GM10847 (cell line): ENCODE results near the gene KLK2.

Experiments used
- POLR2A ChIP-seq: IDR thresholded peaks from 2 replicates; pipeline ENCODE4 v1.6.1; 2011; ENCODE audit not compliant: insufficient read length; ENCODE audit errors: extremely low read depth

Gene KLK2

DNA sequence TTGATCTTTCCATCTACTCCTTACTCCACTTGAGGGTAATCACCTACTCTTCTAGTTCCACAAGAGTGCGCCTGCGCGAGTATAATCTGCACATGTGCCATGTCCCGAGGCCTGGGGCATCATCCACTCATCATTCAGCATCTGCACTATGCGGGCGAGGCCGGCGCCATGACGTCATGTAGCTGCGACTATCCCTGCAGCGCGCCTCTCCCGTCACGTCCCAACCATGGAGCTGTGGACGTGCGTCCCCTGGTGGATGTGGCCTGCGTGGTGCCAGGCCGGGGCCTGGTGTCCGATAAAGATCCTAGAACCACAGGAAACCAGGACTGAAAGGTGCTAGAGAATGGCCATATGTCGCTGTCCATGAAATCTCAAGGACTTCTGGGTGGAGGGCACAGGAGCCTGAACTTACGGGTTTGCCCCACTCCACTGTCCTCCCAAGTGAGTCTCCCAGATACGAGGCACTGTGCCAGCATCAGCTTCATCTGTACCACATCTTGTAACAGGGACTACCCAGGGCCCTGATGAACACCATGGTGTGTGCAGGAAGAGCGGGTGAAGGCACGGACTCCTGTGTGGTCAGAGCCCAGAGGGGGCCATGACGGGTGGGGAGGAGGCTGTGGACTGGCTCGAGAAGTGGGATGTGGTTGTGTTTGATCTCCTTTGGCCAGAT is 2.7 kb upstream of the KLK2 start:
- no peak for TF ChIP-seq POLR2A

DNA sequence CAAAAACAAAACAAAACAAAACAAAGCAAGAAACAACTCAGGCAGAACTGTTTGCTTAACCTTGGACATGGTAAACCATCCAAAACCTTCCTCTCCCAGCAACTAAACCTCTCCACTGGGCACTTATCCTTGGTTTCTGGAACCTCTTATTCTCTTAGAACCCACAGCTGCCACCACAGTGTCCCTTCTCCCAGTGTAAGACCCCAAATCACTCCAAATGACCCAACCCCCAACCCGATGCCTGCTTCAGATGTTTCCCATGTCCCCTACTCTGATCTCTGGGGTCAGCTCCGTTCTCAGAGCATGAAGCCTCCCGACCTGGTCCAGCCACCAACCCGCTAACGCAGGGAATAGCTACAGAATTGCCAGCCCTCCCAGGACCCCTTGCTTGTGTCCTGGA is 972 bp downstream of the KLK2 start:
- TF ChIP-seq POLR2A, result no peak

DNA sequence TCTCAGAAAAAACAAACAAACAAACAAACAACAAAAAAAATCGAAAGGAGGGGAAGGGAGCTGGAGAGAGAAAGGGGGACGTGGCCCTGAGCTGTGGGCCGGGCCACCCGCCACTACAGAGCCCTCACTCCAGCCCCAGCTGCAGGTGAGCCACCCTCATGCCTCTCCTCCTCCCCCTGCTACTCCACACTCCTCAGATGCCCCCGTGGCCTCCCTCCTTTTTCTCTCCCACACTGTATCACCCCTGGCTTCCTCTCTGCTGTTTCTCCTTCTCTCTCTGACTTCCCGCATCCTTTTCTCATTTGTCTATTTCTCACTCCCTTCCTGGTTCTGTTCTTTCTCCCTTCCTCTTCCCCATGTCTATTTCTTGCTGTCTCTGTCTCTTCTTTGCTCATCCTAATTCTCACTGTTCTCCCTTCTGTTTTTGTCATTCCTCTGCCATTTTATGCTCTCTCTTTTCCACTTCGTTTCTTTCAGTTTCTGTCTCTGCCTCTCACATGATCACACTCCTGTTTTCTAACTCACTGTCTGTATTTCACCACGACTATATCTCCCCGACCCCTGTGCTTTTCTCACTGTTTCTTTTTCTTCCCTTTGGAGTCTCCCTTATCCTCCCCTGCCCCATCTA is 2.7 kb downstream of the KLK2 start:
- TF ChIP-seq POLR2A, result no peak

DNA sequence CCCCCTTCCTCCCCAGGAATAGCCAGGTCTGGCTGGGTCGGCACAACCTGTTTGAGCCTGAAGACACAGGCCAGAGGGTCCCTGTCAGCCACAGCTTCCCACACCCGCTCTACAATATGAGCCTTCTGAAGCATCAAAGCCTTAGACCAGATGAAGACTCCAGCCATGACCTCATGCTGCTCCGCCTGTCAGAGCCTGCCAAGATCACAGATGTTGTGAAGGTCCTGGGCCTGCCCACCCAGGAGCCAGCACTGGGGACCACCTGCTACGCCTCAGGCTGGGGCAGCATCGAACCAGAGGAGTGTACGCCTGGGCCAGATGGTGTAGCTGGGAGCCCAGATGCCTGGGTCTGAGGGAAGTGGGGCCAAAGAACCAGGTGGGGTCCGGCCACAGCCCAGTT is 3.2 kb downstream of the KLK2 start:
- no peak for TF ChIP-seq POLR2A

DNA sequence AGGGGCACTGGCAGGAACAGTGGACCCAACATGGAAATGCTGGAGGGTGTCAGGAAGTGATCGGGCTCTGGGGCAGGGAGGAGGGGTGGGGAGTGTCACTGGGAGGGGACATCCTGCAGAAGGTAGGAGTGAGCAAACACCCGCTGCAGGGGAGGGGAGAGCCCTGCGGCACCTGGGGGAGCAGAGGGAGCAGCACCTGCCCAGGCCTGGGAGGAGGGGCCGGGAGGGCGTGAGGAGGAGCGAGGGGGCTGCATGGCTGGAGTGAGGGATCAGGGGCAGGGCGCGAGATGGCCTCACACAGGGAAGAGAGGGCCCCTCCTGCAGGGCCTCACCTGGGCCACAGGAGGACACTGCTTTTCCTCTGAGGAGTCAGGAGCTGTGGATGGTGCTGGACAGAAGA is 4.1 kb downstream of the KLK2 start:
- TF ChIP-seq POLR2A, result no peak

DNA sequence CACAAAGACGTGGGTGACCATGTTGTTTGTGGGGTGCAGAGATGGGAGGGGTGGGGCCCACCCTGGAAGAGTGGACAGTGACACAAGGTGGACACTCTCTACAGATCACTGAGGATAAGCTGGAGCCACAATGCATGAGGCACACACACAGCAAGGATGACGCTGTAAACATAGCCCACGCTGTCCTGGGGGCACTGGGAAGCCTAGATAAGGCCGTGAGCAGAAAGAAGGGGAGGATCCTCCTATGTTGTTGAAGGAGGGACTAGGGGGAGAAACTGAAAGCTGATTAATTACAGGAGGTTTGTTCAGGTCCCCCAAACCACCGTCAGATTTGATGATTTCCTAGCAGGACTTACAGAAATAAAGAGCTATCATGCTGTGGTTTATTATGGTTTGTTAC is 5.6 kb downstream of the KLK2 start:
- TF ChIP-seq POLR2A, result no peak

DNA sequence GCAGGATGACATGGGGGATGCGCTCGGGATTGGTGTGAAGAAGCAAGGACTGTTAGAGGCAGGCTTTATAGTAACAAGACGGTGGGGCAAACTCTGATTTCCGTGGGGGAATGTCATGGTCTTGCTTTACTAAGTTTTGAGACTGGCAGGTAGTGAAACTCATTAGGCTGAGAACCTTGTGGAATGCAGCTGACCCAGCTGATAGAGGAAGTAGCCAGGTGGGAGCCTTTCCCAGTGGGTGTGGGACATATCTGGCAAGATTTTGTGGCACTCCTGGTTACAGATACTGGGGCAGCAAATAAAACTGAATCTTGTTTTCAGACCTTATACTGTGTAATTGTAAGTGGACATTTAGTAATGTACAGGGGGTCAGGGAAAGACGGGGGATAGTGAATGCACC is 7.0 kb downstream of the KLK2 start:
- no peak for TF ChIP-seq POLR2A

DNA sequence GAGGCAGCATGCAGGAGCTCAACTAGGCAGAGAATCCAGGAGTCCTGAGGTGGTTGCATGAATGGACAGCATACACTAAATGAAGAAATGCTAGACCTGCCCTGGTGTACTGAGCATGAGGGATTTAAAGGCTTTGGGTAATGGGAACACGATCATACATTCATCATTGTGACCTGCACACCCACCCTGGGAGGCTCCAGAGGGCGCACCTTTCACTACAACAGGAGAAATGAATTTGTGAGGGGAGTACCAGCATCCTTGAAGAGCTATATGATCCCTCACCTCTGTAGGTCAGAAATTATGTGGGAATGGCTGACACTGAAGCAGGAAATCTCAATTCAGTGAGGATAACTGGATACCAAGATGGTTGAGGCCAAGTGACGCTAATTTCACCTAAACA is 8.9 kb downstream of the KLK2 start:
- no peak for TF ChIP-seq POLR2A

DNA sequence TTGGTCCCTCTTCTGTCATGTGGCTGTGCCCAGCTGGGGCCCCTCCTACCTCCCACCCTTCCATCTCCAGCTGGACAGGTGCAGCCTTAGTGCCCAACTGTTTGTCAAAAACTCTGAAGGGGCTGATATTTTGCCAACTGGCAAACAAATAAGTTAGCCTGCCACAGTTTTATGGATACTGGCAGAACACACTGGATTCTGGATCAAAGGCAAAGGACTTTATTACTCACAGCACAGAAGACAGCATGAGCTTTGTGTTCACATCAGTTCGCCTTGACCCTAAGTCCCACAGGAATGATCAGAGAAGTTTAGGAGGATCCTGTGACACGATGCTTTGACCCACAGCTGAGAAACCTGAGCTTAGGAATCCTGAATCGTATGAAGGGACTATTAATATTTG is 16.4 kb downstream of the KLK2 start:
- TF ChIP-seq POLR2A, result no peak

DNA sequence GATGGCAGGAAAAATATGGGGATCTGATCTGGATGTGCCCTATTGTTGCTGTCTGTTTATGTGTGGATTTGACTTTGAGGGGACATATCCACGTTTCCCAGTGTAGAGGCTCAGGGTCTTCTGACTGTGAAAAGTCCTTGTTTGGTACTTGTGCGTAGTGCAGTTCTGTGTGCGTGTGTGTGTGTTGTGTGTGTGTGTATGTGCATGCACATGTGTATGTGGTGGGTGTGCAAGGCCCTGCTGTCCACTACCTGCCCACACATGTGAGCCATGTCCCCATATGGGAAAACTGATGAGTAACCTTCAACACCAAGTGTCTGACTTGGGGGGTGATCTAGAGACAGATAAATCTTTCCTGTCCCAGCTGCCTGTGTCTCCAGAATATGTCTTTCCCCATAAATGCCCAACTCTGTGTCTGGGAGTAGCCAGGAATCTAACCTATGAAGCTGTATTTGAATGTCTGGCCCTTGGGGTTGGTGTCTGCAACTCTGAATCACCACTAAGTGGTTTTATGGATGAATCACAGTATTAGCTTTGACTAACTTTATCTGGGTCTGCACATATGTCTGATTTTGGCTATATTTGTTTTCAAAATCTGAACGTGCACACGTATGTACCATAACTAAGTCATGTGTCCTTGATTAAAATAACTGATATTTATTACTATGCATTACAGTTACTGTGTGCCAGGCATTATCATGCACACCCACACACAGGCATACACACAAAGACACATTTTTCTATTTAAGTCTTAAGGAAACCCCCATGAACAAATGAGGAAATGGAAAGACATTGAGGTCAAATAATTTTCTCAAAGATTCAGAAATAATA is 17.4 kb downstream of the KLK2 start:
- TF ChIP-seq POLR2A, result no peak

DNA sequence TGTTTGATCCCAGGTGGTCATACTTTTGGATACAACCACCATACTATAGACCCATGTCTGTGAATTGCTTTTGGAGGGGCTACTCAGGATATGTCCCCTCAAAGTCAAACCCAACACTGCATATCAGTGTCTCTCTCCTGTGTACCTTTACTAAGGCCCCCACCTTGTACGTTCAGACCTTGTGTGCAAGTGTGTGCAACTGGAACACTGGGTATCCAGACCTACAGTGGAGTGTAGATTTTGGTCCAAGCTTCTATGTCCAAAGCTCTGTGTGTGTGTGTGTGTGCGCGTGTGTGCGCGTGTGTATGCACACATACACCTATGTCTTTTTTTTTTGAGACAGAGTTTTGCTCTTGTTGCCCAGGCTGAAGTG is 18.0 kb downstream of the KLK2 start:
- no peak for TF ChIP-seq POLR2A

DNA sequence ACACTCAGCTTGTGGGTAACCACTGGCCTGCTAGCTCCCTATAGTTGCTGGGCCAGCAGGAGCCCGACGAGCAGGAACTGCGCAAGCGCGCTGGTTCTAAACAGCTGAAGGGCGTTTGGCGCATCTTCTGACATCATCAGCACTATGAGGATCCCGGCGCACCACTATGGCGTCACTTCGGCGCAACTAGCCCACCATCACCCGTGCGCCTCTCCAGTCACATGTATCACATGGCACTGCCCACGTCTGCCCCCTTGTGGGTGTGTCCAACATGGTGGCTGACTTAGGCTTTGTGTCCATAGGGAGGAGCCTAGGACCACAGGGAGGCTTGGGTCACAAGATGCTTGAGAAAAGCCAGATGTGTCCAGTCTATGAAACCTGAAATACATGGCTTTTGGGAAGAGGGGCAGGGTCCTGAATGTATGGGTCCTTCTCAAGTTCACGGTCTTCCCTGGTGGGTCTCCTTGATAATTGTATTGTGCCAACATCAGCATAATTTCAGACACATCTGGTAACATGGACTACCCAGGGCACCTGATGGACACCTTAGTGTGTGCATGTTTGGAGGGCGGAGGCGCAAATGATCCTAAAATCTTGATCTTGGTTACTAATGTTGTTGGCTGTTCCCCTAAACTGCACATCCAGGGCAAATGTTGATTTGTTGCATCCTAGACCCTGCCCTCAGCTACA is 20.0 kb downstream of the KLK2 start:
- TF ChIP-seq POLR2A, result no peak

DNA sequence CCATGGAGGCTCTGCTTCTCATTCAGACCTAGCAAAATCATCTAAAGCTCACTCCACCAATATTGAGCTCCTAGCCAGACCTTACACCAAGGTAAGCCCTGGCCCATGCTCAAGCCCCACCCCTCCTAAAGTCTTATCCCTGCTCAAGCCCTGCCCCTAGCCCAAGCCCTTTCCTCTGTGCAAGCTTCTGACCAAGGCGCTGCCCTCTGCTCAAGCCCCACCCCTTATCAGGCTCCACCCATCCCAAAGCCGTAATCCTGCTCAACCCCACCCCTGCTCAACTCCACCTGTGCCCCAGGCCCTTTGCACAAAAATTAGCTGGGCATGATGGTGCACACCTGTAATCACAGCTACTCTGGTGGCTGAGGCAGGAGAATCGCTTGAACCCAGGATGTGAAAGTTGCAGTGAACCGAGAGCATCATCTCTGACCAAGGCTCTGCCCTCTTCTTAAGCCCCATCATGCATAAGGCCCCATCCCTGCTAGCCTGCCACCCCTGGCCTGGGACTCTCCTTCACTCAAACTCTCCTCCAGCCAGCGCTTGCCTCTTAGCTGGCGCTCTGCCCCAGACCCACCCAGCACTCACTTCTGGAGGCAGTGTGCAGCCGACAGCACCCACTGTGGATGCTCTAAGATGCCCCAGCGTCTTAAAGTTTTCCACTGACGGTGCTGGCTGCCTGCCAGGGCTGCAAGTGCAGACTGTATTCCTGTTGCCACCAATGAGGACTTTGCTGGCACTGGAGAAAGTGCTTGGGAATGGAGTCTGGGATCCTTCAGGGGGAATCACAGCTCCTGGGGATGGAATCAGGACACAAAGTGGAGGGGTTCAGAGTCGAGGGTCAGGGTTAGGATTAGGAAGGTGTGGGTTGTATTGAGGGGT is 21.5 kb downstream of the KLK2 start:
- no peak for TF ChIP-seq POLR2A

DNA sequence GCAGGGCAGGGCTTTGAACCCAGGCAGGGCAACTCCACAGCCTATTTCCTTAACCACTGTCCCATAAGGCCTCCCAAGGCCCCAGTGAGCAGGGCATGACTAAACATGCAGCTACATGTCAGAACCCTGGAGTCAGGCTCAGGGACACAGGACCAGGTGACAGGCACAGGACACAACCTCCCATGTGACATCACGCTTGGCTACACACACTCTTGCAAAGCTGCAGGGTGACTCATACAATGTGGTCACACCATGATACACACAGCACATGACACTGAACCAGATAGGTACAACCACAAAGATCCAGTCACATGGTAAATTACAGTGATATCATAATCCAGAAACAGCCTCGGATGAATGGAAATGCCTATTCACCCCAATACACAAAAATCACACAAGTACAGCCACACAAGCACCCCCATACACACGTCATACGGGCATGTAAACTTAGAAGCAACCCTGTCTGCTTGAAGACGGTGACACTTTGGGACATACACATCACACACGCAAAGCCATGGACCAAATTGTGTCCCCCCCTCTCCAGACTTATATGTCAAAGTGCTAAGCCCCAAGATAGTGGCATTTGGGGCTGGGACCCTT is 23.5 kb downstream of the KLK2 start:
- TF ChIP-seq POLR2A, result no peak
